NCI-H1417 (cell line): ENCODE data around the gene GALR2.

Source experiments
- DNase-seq, 3 experiments: peaks; one replicate each; lab custom pipeline; 2025; lab: John Stamatoyannopoulos, UW

The GALR2 gene

DNA sequence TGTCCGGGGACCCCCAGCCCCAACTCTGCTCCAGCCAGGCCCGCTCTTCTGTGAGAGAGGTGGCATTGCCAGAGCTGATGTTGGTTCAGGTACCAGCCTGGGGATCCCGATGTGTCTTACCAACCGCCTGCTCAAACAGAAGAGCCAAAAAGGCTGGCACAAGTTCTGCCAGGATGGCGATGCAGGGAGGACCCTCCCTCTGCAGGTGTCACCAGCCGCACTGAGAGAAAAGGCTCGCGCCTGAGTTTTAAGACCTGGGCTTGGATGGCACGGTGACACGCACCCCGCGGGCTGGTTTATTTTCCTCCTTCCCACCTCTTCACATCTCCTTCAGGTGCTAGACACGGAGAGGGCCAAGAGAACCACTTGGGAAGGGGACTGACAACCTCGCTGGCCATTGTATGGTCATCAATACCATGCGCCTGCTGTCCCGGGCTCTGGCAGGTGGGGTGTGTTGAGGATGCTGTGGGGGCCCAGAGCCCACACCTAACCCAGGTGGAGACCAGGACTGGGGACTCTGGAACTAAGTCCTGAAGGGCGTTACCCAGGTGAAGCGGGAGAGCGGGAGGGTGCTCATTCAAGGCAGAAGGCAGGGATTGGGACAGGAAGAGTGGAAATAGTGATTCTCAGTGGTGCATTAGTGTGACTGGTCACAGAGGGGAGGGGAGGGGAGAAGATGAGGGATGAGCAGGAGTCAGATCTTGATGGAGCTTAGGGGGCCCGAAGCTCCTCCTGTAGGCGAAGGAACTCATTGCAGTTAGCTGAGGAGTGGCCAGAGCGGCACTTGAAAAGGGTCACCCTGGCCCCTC is 50.2 kb downstream of the GALR2 start:
- no peak for DNase-seq

DNA sequence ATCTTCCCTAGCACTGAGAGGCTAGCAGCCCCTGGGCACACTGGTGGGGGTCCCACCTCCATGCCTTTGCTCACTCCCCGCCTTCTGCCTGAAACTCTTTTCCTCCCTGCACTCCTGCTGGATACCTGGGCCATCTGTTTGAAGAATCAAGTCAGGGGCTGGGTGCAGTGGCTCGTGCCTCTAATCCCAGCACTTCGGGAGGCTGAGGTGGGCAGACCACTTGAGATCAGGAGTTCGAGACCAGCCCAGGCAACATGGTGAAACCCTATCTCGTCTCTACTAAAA is 50.8 kb downstream of the GALR2 start:
- DNase-seq, result no peak

DNA sequence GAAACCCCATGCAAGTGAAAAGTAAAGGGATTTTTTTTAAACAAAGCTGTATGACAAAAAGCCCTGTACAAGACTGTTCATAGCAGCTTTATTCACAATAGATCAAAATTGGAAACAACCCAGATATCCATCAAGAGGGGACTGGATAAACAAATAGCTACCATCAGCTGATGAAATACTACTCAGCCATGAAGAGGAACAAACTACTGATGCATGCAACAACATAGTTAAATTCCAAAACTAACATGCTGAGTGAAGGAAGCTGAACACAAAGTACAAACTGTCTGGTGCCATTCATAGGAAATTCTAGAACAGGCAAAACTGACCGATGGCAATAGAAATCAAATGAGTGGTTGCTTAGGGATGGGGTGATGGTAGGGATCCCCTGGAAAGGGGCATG is 51.3 kb downstream of the GALR2 start:
- DNase-seq, result no peak
